CD4-positive, alpha-beta T cell treated with Interleukin-4 for 1 hour (primary cell): ENCODE measurements around the gene RERE.
"Not testable (repeated sequence)": the region's sequence is repeated elsewhere in the genome, so short reads cannot be mapped to it uniquely, and the experiment has no call there.

Experiments used
- DNase-seq, 2 donors: peaks; one replicate each; pipeline ENCODE4 v3.0.0-alpha.2; 2020 to 2022

Gene RERE

GRCh38 chr1:8841395-8841794 lies 24.0 kb upstream of the RERE start:
- DNase-seq = no peak

DNA sequence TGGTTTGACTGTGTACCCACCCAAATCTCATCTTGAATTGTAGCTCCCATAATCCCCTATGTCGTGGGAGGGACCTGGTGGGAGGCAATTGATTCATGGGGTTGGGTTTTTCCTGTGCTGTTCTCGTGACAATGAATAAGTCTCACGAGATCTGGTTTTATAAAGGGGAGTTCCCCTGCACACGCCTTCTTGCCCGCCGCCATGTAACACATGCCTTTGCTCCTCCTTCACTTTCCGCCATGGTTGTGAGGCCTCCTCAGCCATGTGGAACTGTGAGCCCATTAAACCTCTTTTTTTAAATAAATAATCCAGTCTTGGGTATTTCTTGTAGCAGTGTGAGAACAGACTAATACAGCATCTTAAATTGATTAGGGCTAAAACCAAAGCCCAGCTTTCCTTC lies 22.6 kb upstream of the RERE start:
- no peak for DNase-seq

GRCh38 chr1:8835941-8836643 lies 18.7 kb upstream of the RERE start:
- no peak for DNase-seq

GRCh38 chr1:8831340-8831739 lies 13.9 kb upstream of the RERE start:
- no peak for DNase-seq

DNA sequence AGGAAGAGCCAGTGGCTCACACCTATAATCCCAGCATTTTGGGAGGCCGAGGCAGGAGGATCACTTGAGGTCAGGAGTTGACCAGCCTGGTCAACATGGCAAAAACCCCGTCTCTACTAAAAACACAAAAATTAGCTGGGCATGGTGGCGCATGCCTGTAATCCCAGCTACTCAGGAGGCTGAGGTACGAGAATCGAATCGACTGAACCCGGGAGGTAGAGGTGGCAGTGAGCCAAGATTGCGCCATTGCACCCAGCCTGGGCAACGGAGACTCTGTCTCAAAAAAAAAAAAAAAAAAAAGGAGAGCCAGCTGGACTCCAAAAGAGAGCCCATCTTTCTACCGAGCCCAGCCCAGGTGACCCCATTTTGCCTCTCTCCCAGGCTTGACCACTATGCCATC lies 13.3 kb upstream of the RERE start:
- not testable (repeated sequence) for DNase-seq

DNA sequence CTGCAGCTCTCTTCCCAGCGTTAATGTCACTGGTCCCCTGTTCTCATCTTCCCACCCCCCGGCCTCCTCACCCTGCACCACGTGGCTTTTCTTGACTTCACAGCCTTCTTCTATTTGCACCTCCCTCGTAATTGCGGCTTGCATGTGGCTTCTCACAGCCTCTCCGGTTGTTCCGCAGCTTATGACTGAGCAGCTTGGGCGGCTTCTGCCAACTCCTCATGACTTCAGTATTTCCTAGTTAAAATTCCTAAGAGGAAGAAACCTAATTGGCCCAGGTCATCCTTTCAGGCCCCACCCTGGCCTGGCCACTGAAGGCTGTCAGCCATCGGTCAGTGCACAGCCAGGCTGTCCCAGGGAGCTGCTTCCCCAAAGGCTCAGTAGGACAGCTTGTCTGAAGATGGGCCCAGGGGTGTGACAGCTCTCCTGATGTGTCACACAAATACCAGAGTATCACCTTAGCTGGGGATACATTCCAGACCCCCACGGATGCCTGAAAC lies 8.6 kb upstream of the RERE start:
- DNase-seq = no peak

- DNase-seq = no peak
These were observed 5.8 kb upstream of the RERE start for GRCh38 chr1:8823295-8823664.

- no peak for DNase-seq
These were observed 5.2 kb upstream of the RERE start for GRCh38 chr1:8822373-8823294.

DNA sequence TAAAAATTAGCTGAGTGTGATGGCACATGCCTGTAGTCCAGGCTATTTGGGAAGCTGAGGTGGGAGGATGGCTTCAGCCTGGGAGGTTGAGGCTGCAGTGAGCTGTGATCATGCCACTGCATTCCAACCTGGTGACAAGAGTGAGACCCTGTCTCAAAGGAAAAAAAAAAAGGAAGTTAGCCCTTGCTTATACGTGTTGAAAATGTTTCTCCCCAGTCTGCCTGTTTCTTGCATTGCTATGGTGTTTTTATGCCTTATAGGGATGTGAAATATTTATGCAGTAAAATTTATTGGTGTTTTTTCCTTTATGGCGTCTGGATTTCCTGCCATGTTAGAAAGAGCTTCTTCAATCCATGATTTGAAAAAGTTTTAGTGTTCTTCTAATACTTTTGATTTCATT lies 3.6 kb upstream of the RERE start:
- DNase-seq = no peak

GRCh38 chr1:8818789-8819188 lies 1.3 kb upstream of the RERE start:
- DNase-seq = not testable (repeated sequence)

- no peak for DNase-seq
These were observed 910 bp upstream of the RERE start for GRCh38 chr1:8818325-8818775.

- DNase-seq = peak in 1 of 2 donors; percentile 39
These were observed 519 bp downstream of the RERE start for GRCh38 chr1:8816831-8817411.

GRCh38 chr1:8816264-8816663 lies 1.2 kb downstream of the RERE start:
- DNase-seq = no peak

- no peak for DNase-seq
These were observed 1.8 kb downstream of the RERE start for GRCh38 chr1:8815582-8816151.

GRCh38 chr1:8814865-8815264 lies 2.6 kb downstream of the RERE start:
- no peak for DNase-seq

DNA sequence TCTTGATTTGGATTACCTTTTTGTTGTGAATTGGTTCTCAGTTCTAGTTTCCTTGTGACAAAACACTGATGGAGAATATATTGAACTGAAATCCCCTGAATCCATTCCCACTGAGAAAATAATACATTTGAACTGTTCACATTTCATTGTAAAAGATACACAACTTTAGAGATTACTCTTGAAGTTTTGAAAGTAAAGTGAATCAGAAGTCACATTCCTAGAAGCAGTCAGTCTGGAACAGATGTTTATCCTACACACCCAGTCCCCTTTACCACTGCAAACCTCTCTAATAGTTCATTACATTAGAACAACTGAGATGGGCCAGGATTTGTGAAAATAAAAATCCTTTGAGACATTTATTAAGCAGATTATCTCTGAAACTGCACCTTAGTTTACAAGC lies 3.4 kb downstream of the RERE start:
- no peak for DNase-seq

DNA sequence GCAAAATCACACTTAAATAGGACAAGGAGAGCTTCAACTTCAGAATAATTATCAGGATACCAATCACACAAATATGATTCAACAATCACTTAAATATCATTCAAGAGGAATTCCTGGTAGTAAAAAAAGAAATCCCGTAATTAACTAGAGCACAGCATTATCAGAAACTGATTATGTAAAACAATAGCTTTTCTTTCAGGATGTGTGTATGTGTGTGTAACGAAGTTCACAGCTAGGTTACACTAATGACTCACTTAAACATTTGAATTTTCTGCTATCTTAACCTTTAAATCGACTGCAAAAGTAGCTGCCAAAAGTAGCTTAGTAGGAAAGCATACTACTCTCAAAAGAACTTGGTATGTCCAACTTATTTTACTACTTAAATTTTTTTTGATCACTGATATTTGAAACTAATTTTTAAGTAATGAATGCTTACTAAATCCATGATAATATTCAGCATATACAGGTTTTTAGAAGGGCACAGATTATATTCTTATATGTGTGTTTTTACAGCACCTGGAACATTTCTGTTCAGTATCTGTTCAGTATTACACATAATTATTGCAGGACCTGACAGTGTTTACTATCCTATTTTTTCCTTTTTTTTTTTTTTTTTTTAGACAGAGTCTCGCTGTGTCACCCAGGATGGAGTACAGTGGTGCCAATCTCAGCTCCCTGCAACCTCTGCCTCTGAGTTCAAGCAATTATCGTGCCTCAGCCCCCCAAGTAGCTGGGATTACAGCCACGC lies 4.2 kb downstream of the RERE start:
- no peak for DNase-seq

GRCh38 chr1:8812081-8812480 lies 5.4 kb downstream of the RERE start:
- DNase-seq = no peak

GRCh38 chr1:8810987-8811386 lies 6.5 kb downstream of the RERE start:
- DNase-seq = no peak

GRCh38 chr1:8809342-8809736 lies 8.1 kb downstream of the RERE start:
- DNase-seq = no peak

DNA sequence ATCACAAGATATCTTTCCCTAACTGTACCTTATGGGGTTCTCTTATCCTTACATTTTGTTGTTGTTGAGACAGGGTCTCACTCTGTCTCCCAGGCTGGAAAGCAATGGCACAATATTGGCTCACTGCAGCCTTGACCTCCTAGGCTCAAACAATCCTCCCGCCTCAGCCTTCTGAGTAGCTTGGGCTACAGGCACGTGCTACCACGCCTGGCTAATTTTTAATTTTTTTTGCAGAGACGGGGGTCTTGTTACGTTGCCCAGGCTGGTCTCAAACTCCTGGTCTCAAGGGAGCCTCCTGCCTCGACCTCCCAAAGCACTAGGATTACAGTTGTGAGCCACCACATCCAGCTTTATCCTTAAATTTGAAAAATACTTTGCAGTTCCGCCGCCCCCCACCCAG lies 10.4 kb downstream of the RERE start:
- no peak for DNase-seq

- DNase-seq = no peak
These were observed 17.0 kb downstream of the RERE start for GRCh38 chr1:8800416-8800815.

GRCh38 chr1:8797216-8797615 lies 20.2 kb downstream of the RERE start:
- no peak for DNase-seq
